NCI-H2107 treated with DMSO at 0.1 percent for 48 hours (cell line): ENCODE data around the gene MYBPH.

Source experiments
- DNase-seq: peaks from one replicate; lab custom pipeline; 2025; ENCODE audit not compliant: unreplicated experiment; lab: John Stamatoyannopoulos, UW

MYBPH gene

GRCh38 chr1:203167026-203167912, 8.4 kb downstream of the MYBPH start:
- DNase-seq: no peak

- no peak for DNase-seq
Observed at GRCh38 chr1:203166192-203166940, 9.3 kb downstream of the MYBPH start.

- no peak for DNase-seq
Observed at GRCh38 chr1:203165800-203166161, 9.8 kb downstream of the MYBPH start.

GRCh38 chr1:203165101-203165799, 10.4 kb downstream of the MYBPH start:
- DNase-seq: no peak

DNA sequence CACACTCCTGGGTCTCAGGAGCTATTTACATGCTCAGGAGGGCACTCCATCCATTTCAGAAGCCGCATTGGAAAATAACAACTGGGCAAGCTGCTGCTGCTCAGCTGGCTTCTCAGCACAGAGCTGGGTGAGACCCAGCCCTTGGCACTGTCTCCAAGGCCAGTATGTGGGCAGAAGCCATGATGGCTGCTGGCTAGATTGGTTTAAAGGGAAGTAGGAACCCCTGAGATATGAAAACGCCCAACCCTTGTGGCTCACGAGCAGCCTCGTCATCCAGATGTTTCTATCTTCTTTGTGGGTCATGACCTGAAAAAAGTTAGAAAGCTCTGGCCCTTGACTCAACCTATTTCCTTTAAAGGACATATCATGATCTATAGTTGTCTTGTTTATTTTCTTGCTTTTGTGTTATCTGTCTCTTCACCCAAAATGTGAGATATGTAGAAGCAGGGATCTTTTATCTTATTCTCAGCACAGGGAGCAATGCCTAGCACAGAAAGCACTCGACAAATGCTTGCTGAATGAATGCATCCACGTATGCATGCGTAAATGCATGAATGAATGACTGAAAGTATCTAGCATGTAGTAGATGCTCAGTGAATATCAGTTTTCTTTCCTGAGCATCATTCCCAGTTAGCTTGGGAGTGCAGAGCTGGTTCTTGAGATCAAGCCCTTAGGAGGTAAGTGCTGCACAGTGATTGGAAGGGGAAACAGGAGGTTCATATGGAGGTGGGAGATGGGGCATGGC, 11.6 kb downstream of the MYBPH start:
- DNase-seq: no peak

DNA sequence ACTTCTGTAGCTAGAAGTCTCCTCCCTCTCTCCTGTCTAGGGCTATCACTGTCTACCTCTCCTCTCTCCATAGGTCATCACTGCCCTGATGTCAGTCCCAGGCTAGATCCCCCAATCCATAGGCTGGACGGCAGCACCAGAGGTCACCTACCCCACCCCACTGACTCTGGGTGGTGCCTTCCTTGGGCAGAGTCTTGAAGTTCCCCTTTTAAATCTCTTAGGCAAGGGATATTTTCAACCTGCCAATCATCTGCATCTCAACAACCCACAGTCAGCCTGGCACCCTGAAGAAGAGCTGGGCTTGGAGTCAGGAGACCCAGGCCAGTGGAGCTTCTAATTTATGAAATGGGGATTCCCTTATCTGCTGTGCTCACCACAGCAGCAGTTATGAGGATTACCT, 13.2 kb downstream of the MYBPH start:
- DNase-seq: no peak

DNA sequence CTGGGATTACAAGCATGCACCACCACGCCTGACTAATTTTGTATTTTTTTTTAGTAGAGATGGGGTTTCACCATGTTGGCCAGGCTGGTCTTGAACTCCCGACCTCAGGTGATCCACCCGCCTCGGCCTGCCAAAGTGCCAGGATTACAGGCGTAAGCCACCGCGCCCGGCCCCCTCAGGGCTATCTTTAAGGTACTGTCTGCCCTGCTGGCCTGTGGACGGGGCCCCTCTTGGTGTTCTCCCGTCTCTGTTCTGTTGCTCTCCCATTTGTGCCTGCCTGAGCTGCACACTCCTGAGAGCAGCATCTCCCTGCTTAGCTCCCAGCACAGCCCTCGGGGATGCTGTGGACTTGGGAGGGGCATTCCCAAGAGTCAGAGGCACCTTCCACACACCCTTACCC, 13.9 kb downstream of the MYBPH start:
- no peak for DNase-seq

- DNase-seq: no peak
Observed at GRCh38 chr1:203161175-203161574, 14.5 kb downstream of the MYBPH start.

GRCh38 chr1:203159844-203160243, 15.8 kb downstream of the MYBPH start:
- no peak for DNase-seq

DNA sequence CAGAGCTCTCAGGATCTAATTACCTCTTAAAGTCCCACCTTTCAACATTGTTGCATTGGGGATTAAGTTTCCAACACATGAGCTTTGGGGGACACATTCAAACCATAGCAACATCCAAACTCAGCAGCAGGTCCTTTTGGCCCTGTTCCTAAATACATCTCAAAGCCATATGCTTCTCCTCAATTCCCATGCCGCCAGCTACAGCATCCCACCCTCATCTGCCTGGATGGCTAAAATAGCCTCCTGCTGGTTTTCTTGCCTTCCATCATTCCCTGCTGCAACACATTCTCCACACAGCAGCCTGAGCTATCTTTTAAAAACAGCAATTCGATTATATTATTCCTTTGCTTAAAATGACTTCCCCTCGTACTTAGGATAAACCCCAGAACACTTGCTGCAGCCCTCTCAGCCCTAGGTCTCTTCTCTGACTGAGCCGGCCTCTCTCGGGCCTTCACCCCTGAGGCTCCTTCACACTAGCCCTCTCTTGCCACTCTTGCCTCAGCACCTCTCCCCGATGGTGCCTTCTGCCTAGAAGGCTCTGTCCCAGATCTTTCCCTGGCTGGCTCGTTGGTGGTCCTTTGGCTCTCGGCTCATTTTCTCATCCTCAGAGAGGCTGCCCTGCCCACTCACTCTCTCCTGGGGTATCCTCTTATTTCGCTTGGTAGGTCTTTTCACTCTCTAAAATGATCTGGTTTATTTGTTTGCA, 16.5 kb downstream of the MYBPH start:
- DNase-seq: peak; percentile 32

DNA sequence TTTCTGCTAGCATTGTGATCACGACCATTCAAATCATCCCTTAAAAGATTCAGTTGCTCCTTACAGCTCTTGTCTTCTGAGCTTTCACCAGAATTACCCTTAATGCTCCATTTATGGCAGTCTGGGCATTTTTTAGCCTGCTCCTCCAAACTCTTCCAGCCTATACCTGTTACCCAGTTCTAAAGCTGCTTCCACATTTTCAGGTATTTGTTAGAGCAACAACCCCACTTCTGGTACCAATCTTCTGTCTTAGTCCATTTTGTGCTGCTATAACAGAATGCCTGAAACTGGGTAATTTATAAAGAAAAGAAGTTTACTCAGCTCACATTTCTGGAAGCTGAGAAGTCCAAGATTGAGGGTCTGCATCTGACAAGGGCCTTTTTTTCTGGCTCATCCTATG, 17.2 kb downstream of the MYBPH start:
- no peak for DNase-seq

DNA sequence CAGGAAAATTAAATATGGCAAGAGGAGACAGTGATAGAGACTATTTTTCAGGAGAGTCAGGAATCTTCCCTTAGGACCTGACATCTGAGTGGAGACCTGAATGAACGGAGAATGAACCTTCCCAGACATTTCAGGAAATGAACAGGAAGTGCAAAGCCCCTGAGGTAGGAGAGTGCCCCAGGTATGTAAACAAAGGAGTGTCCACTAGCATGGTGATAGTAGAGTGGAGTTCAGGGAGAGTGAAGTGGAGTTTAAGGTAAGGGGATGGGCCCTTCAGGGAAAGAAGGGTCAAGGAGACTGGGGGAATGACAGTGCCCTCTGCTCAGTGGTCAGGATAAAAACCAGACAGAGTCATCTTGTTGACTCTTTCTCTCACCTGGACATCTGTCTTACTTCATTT, 19.3 kb downstream of the MYBPH start:
- DNase-seq: no peak

- no peak for DNase-seq
Observed at GRCh38 chr1:203153989-203154821, 21.4 kb downstream of the MYBPH start.

GRCh38 chr1:203153051-203153988, 22.3 kb downstream of the MYBPH start:
- peak; percentile 30 for DNase-seq

- peak; percentile 41 for DNase-seq
Observed at GRCh38 chr1:203152158-203153034, 23.2 kb downstream of the MYBPH start.

DNA sequence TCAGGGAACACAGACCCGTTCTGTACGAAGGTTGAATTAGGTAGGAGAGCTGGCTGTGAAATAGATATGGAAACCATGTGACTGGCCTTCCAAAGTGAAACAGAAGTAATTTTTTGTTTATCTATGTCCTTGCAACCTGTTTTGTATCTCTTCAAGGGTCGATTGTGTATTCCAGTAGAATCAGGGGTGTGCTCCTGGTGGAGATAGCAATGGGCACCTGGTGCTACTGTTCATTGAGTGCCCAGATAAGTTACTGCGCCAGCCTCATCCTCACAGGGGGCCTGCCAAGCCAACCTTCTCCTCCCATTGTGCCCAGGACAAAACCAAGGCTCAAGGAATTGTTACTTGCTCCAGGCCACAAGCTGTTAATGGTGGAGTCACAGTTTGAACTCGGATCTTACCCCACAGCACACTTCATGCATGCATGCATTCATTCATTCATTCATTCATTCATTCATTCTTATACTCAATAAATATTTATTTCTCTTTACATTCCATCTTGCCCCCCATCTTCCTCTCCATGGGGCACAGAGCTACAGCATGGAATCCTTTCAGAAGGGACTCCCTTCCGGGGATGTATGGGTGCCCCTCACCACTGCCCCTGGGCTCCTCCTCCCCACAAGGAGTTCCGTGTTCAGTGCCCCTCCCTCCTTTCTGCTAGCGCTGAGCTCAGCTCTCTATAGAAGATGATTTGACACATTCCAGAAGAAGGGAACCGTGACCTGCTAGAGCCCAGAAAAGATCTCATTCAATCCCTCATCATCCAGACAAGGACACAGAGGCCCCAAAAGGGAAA, 24.1 kb downstream of the MYBPH start:
- DNase-seq: no peak
